Activated CD4-positive, alpha-beta memory T cell treated with anti-CD3 and anti-CD28 coated beads, Interleukin-2, amount 10 ng/mL, durations not matched to agents 7 days and 5 days (primary cell): ENCODE measurements around the gene FRG2C. TPM values are rescaled to one million over a fixed set of nuclear protein-coding genes. Genes with fewer than 3 reads are reported as not detected.
"Not testable (repeated sequence)": the region's sequence is repeated elsewhere in the genome, so short reads cannot be mapped to it uniquely, and the experiment has no call there.

Experiments used
- CTCF ChIA-PET: fragments of 350-600 bp; sonication (Branson Sonifier 250); formaldehyde crosslinking; loops from one replicate; lab custom pipeline; 2021; ENCODE audit warnings: antibody characterized with exemption, inconsistent platforms; lab: Charles Lee
- POLR2A ChIA-PET: fragments of 350-600 bp; sonication (Branson Sonifier 250); formaldehyde crosslinking; loops from one replicate; lab custom pipeline; 2021; ENCODE audit warnings: antibody characterized with exemption; lab: Charles Lee
- DNase-seq: peaks from one replicate; pipeline ENCODE4 v3.0.0-alpha.2; 2020
- H3K27ac Mint-ChIP-seq: one replicate; pipeline ENCODE4 v1.8.0; 2021; ENCODE audit warnings: mild to moderate bottlenecking, mixed read lengths
- H3K27me3 Mint-ChIP-seq: one replicate; pipeline ENCODE4 v1.8.0; 2021; ENCODE audit warnings: mixed read lengths
- H3K36me3 Mint-ChIP-seq: one replicate; pipeline ENCODE4 v1.8.0; 2021; ENCODE audit warnings: low read depth, mixed read lengths
- H3K4me1 Mint-ChIP-seq: one replicate; pipeline ENCODE4 v1.8.0; 2021; ENCODE audit warnings: mixed read lengths
- H3K4me3 Mint-ChIP-seq: one replicate; pipeline ENCODE4 v1.8.0; 2021; ENCODE audit warnings: mild to moderate bottlenecking, mixed read lengths
- H3K9me3 Mint-ChIP-seq: one replicate; pipeline ENCODE4 v1.8.0; 2021; ENCODE audit warnings: mixed read lengths
- total RNA-seq, 2 experiments: library from RNA; stranded (reverse); gene quantifications; one replicate each; pipeline ENCODE4 v1.2.3, GENCODE V29; 2021

Gene FRG2C
- total RNA-seq, result not detected

DNA sequence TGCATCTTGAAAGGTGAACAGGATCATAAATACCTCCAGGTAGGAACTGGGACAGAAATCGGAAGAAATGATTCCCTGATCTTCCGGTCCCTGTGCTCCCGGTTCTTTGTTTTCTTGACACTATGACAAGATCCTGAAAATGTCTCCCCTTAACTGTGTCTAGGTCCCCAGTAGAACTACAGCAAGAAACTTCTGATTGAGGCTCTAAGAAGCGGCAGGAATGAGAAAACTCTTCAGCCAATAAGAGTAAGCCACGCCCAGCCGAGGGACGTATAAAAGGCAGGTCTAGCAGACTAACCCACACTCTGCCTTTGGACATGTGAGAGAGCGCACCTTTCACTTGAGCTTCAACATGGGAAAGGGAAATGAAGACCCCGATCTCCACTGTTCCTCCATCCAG lies at the start of gene FRG2C:
FRG2C (plus strand) TSS at position 301 of the 400 bp plus-strand sequence; CDS start at position 353, 52 bp downstream.
- POLR2A ChIA-PET, H3K36me3 Mint-ChIP-seq: not testable (repeated sequence)

GRCh38 chr3:75618666-75619305 lies 45.3 kb upstream of the FRG2C start:
- H3K4me1 Mint-ChIP-seq, H3K4me3 Mint-ChIP-seq, H3K27me3 Mint-ChIP-seq, DNase-seq, H3K36me3 Mint-ChIP-seq, H3K9me3 Mint-ChIP-seq, POLR2A ChIA-PET, CTCF ChIA-PET, H3K27ac Mint-ChIP-seq: not testable (repeated sequence)

More for the DNA sequence above, at the start of gene FRG2C:
- peaks cover 15% of the 10 kb centered on the region for H3K27me3 Mint-ChIP-seq
- H3K4me3 Mint-ChIP-seq, DNase-seq, CTCF ChIA-PET, H3K27ac Mint-ChIP-seq, H3K4me1 Mint-ChIP-seq: not testable (repeated sequence)
- H3K9me3 Mint-ChIP-seq, result peaks cover 10% of the 10 kb centered on the region

DNA sequence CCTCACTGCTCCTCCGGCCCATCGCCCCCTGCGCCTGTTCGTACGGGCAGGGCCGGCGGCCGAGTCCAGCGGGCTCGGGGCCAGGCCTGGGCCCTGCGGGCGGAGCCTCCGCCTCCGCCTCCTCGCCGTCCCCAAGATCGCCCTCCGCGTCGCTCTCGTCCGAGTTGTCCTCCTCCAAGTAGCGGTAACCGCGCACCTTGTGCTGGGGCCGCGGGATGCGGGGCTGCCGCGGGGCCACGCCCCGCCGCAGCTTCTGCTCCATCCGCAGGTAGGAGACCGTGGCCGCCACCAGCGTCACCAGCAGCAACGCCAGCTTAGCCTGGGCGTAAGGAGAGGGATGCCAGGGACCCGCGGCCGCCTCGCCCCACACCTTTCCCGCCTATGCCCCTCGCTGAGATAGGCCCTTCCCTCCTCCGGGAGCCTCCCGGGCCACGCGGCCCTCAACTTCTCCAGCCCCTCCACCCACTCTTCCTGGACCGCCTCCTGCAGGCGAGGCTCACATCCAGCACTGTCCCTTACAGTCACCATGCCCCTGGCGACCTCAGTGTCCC lies 44.6 kb upstream of the FRG2C start:
- CTCF ChIA-PET, H3K27ac Mint-ChIP-seq, H3K27me3 Mint-ChIP-seq, H3K4me1 Mint-ChIP-seq, POLR2A ChIA-PET, H3K4me3 Mint-ChIP-seq, DNase-seq, H3K36me3 Mint-ChIP-seq, H3K9me3 Mint-ChIP-seq: not testable (repeated sequence)

DNA sequence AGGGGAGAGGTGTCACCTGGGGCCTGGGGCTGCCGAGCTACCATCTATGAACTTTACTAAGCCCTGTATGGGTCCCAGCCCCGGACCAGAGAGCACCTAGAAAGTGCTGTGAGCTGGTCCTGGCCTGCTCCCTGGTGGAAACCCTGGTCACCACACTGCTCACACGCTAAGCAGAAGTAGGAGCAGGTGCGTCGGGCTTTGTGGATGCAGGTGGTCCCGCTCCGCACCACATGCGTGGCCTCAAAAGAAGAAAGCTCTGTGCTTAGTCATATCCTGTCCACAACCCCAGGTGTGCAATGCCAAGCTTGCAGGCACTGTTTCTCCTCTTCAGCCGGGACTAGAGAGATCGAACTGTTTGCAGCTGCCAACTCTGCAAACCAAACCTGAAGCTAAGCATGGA lies 42.4 kb upstream of the FRG2C start:
- H3K27ac Mint-ChIP-seq, POLR2A ChIA-PET, H3K9me3 Mint-ChIP-seq, H3K27me3 Mint-ChIP-seq, H3K4me3 Mint-ChIP-seq, CTCF ChIA-PET, DNase-seq, H3K4me1 Mint-ChIP-seq, H3K36me3 Mint-ChIP-seq: not testable (repeated sequence)

DNA sequence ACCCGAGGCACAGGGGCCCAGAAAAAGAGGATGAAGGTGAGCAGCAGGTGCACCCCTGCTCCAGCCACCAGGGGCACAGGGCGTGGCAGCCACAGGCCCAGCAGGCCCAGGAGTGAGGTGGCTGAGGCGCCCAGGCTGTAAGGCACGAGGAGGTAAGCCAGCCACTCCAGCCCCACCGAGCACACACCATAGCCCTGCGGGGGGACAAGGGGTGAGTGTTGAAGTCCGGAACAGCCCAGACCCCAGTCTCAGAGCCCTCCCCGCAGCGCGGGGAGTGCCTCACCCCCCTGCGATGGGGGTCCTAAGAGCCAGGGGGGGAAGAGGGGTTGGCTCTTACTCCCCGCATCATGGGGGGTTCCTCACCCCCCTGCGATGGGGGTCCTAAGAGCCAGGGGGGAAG lies 40.5 kb upstream of the FRG2C start:
- H3K27me3 Mint-ChIP-seq, H3K9me3 Mint-ChIP-seq, POLR2A ChIA-PET, H3K4me3 Mint-ChIP-seq, H3K36me3 Mint-ChIP-seq, H3K4me1 Mint-ChIP-seq, H3K27ac Mint-ChIP-seq, CTCF ChIA-PET, DNase-seq: not testable (repeated sequence)

GRCh38 chr3:75630887-75631535 lies 33.1 kb upstream of the FRG2C start:
- POLR2A ChIA-PET, H3K36me3 Mint-ChIP-seq, H3K4me3 Mint-ChIP-seq, DNase-seq, H3K27me3 Mint-ChIP-seq, H3K4me1 Mint-ChIP-seq, H3K9me3 Mint-ChIP-seq, CTCF ChIA-PET, H3K27ac Mint-ChIP-seq: not testable (repeated sequence)

GRCh38 chr3:75631541-75631940 lies 32.6 kb upstream of the FRG2C start:
- Mint-ChIP-seq H3K36me3 (no peaks in the 10 kb centered on the region), H3K27ac (no peak overlapping the region), H3K27me3 (no peaks in the 10 kb centered on the region), H3K4me1 (no peaks in the 10 kb centered on the region), H3K9me3 (no peaks in the 10 kb centered on the region), H3K4me3 (no peak overlapping the region)
- CTCF ChIA-PET, result no interaction called here
- POLR2A ChIA-PET, result no interaction called here
- DNase-seq, result no peak

DNA sequence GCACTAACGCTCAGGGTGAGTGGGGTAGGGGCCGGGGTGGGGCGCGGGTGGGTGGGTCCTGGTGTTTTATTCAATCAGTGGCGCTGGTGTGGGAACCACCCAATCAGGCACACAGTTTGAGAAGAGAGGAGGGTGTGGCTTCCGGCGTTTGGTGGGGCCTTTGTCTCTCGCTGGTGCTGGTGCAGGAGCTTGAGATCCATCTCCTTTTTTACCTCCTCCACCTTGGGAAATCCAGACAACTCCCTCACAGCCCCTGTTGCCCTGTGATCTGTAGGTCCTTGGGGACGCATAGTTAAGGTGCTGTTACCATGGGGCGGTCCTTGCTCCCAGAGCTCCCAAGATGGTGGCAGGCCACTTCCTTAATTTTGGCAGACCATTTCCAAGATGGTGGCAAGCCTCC lies 25.2 kb upstream of the FRG2C start:
- H3K4me3 Mint-ChIP-seq, CTCF ChIA-PET, POLR2A ChIA-PET, H3K27ac Mint-ChIP-seq, H3K4me1 Mint-ChIP-seq, H3K36me3 Mint-ChIP-seq, DNase-seq, H3K27me3 Mint-ChIP-seq, H3K9me3 Mint-ChIP-seq: not testable (repeated sequence)

- H3K36me3 Mint-ChIP-seq, H3K9me3 Mint-ChIP-seq, H3K4me1 Mint-ChIP-seq, POLR2A ChIA-PET, H3K27me3 Mint-ChIP-seq, CTCF ChIA-PET: not testable (repeated sequence)
- DNase-seq, result peak; percentile 45
- Mint-ChIP-seq H3K4me3 (peak overlapping the region; percentile 64), H3K27ac (peak overlapping the region; percentile 47)
These were observed 23.0 kb upstream of the FRG2C start for GRCh38 chr3:75641107-75641517.

GRCh38 chr3:75643031-75643800 lies 20.9 kb upstream of the FRG2C start:
- POLR2A ChIA-PET, H3K27ac Mint-ChIP-seq, H3K4me1 Mint-ChIP-seq, H3K4me3 Mint-ChIP-seq, H3K9me3 Mint-ChIP-seq, H3K36me3 Mint-ChIP-seq, H3K27me3 Mint-ChIP-seq: not testable (repeated sequence)
- peak; percentile 20 for DNase-seq
- CTCF ChIA-PET, result interaction anchor here (0.7 to 1.2 kb wide), 2 partner anchors 17 to 451 kb away, joined by 4 read pairs; no protein-coding TSS in a partner anchor

- DNase-seq, H3K36me3 Mint-ChIP-seq, H3K27me3 Mint-ChIP-seq, H3K4me3 Mint-ChIP-seq, H3K4me1 Mint-ChIP-seq, H3K27ac Mint-ChIP-seq, H3K9me3 Mint-ChIP-seq, POLR2A ChIA-PET, CTCF ChIA-PET: not testable (repeated sequence)
These were observed 18.6 kb upstream of the FRG2C start for GRCh38 chr3:75645548-75645947.

DNA sequence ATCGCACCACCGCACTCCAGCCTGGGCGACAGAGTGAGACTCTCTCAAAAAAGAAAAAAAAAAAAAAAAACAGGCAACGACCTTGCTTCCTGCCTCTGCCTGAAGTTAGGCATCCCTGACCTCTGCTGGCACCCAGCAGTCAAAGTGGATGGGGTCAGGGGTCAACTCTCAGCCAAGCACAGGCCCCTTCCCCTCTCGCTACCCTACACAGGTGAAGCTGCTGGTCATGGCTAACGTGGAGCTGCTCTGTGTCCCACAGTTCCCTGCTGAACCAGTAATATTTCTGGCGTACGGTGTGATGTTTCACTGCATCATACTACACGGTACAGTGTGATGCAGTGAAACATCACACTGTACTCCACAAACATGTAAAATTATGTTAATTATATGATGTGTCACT lies 13.9 kb upstream of the FRG2C start:
- CTCF ChIA-PET, result no interaction called here
- peaks cover 3% of the 10 kb centered on the region for H3K27me3 Mint-ChIP-seq
- no peaks in the 10 kb centered on the region for H3K4me1 Mint-ChIP-seq

DNA sequence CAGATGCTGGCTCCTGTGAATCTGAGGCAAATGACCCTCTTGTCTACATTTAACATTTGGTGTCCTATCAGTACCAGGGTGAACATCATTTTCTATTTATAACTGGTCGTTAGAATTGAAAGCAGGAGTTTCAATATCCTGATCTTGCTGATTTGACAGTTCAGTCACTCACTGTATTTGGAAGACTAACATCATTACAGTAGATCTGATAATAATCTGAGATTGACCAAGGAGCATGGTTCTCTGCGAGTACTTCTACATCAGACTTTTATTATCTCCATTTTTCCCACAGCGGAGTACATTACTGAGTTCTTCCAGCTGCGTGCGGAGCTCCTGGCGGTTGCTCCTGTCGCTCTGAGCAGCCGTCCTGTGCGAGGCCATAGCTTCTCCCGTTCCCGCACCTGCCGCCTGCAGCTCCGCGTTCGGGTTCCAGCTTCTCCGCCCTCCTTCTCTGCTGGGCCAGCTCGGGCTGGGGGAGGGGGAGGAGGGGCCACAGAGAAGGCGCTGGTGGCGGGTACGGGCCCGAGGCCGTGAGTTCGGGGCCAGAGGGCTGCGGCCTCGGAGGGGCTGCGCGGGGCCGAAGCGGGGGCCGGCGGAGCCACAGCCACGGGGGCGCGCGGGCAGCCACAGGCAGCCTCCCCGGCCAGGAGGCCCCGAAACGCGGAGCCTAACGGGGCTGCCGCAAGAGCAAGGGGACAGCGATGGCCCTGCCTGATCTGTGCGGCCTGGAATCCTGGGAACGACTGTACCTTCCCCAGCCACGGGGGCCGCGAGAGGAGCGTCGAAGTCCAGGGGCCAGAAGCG lies 8.8 kb upstream of the FRG2C start:
- CTCF ChIA-PET, H3K9me3 Mint-ChIP-seq, H3K4me1 Mint-ChIP-seq: not testable (repeated sequence)

More for the DNA sequence above, 13.9 kb upstream of the FRG2C start:
- Mint-ChIP-seq H3K4me3 (no peak overlapping the region), H3K27ac (no peak overlapping the region), H3K9me3 (no peaks in the 10 kb centered on the region), H3K36me3 (no peaks in the 10 kb centered on the region)
- POLR2A ChIA-PET, result no interaction called here
- no peak for DNase-seq

More for the DNA sequence above, 8.8 kb upstream of the FRG2C start:
- H3K36me3 Mint-ChIP-seq, H3K27ac Mint-ChIP-seq, POLR2A ChIA-PET, H3K4me3 Mint-ChIP-seq, DNase-seq: not testable (repeated sequence)
- H3K27me3 Mint-ChIP-seq, result peaks cover 20% of the 10 kb centered on the region
